LNCaP clone FGC (cell line): ENCODE results near the gene CLEC16A.

Experiments used
- DNase-seq: peaks from one replicate; pipeline ENCODE4 v3.0.0-alpha.2; 2011; ENCODE audit warnings: low read depth
- H3K4me3 ChIP-seq: 2 replicates; pipeline ENCODE4 v1.5.1; 2011; ENCODE audit warnings: mild to moderate bottlenecking, low read depth, low read length, control low read depth
- CTCF ChIP-seq: IDR thresholded peaks from 2 replicates; pipeline ENCODE4 v1.5.1; 2012; ENCODE audit warnings: mild to moderate bottlenecking; ENCODE audit not compliant: control insufficient read depth, insufficient read depth; ENCODE audit errors: extremely low read depth

The CLEC16A gene

GRCh38 chr16:10931977-10932632 lies 12.3 kb upstream of the CLEC16A start:
- DNase-seq: no peak
- TF ChIP-seq CTCF: no peak
- no peak overlapping the region for H3K4me3 ChIP-seq

- no peak for TF ChIP-seq CTCF
- DNase-seq: no peak
- no peak overlapping the region for H3K4me3 ChIP-seq
These were observed 11.2 kb upstream of the CLEC16A start for GRCh38 chr16:10932959-10933710.

DNA sequence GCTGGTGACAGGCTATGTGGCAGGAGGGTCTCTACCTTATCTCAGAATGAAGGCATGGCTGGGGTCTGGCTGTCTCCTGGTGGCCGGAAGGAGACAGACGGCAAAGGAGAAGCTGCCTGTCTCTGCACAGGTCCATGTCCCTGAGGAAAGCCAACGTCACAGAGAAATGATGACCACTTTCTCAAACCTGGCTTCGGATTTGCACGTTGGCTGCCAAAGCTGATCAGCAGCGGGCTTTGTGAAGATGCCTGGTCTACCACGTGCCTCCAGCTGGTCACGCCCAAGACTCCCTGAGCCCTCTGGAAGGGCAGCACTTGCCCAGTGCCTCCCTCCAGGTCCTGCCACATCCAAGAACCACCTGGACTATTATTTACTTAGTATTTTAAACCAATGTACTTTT lies 10.5 kb upstream of the CLEC16A start:
- TF ChIP-seq CTCF: no peak
- no peak overlapping the region for H3K4me3 ChIP-seq
- no peak for DNase-seq

DNA sequence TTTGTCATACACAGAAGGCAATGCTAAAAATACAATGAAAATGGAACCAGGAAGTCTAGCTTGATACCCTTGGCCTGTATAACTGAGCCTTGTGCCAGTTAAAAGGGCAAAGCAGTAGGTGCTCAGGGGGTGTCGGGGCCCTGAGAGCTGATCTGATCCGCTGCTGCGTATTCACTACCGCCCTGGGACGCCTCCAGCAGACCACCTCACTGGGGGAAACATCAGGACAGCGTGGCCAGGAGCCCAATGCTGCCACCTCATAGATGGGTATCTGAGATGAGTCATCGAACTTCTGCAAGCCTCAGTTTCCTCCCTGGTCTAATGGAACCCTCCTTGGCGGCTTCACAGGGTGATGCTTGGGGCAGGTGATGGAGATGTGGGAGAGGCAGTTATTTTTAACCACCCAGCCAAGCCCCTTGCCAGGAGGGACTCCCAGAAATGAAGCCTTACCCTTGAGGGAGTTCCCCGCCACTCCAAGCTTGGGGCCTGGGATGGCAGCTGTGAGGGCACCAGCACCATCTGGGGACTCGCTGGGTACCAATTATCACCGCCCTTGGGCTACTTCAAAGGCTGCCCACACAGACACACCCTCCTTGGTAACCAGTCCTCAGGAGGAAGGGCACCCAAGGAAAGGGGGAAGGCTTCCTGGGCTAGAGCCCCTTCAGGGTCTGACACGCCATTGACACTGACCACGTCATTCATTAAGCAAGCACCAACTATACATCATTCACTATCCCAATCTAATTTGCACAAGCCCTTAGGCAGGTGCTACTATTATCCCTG lies 9.8 kb upstream of the CLEC16A start:
- no peak for DNase-seq
- TF ChIP-seq CTCF: no peak
- H3K4me3 ChIP-seq: no peak overlapping the region

GRCh38 chr16:10935226-10935915 lies 9.0 kb upstream of the CLEC16A start:
- no peak overlapping the region for H3K4me3 ChIP-seq
- no peak for TF ChIP-seq CTCF
- no peak for DNase-seq

DNA sequence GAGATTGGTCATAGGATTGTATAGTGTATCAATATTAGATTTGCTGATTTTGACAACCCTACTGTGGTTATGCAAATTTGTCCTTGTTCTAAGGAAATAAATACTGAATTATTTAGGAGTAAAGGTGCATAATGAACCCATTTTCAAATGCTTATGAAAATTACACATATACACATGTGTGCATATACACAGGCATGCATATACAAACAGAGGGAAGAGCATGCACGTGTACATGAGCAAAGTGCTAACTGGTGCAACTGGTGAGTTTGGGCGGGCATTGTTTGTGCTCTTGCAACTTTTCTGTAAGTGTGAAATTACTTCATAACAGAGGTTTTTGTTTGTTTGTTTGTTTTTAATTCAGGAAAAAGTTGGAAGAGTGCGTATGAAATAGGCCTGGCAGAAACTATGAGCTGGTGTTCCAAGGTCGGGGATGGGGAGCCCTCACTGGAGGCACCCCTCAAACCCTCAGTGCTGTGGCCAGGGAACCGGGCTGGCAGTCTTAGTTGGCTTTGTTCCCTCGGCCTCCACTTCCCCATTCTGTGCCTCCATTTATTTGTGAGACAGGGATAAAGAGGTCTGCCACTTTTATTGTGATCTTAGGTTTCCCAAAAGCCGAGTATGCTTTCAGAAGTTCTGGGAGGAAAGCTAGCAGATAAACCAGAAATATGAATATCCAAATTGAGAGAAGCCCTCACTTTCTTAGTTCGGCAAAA lies 7.9 kb upstream of the CLEC16A start:
- no peak overlapping the region for H3K4me3 ChIP-seq
- no peak for TF ChIP-seq CTCF
- no peak for DNase-seq
